BE2C (cell line): ENCODE measurements around the gene LCN9.
A peak's percentile ranks its signal among the peaks of the same experiment; 100 is the strongest.

Experiments used
- DNase-seq: peaks from one replicate; pipeline ENCODE4 v3.0.0-alpha.2; 2020
- H3K27me3 ChIP-seq: fragments of 250-450 bp; sonication (Bioruptor Pico); 2 replicates; pipeline ENCODE4 v1.5.1; 2020; ENCODE audit warnings: mild to moderate bottlenecking
- H3K36me3 ChIP-seq: fragments of 250-450 bp; sonication (Bioruptor Pico); 2 replicates; pipeline ENCODE4 v1.5.1; 2020; ENCODE audit warnings: mild to moderate bottlenecking
- H3K4me1 ChIP-seq: fragments of 250-450 bp; sonication (Bioruptor Pico); 2 replicates; pipeline ENCODE4 v1.5.1; 2020
- H3K4me3 ChIP-seq: 2 replicates; pipeline ENCODE4 v1.5.1; 2011; ENCODE audit warnings: low read depth, low read length
- H3K9me3 ChIP-seq: fragments of 250-450 bp; sonication (Bioruptor Pico); 2 replicates; pipeline ENCODE4 v1.5.1; 2020
- TF ChIP-seq, protein P1 (sequence below): IDR thresholded peaks from 2 replicates; pipeline ENCODE4 v1.5.1; 2012; ENCODE audit warnings: mild to moderate bottlenecking, low read depth, low read length

LCN9 gene

GRCh38 chr9:135697226-135697625, 34.1 kb downstream of the LCN9 start:
- Histone ChIP-seq H3K27me3 (no peaks in the 10 kb centered on the region), H3K36me3 (no peaks in the 10 kb centered on the region), H3K4me1 (no peaks in the 10 kb centered on the region), H3K4me3 (no peak overlapping the region), H3K9me3 (no peaks in the 10 kb centered on the region)
- TF ChIP-seq, protein P1, sequence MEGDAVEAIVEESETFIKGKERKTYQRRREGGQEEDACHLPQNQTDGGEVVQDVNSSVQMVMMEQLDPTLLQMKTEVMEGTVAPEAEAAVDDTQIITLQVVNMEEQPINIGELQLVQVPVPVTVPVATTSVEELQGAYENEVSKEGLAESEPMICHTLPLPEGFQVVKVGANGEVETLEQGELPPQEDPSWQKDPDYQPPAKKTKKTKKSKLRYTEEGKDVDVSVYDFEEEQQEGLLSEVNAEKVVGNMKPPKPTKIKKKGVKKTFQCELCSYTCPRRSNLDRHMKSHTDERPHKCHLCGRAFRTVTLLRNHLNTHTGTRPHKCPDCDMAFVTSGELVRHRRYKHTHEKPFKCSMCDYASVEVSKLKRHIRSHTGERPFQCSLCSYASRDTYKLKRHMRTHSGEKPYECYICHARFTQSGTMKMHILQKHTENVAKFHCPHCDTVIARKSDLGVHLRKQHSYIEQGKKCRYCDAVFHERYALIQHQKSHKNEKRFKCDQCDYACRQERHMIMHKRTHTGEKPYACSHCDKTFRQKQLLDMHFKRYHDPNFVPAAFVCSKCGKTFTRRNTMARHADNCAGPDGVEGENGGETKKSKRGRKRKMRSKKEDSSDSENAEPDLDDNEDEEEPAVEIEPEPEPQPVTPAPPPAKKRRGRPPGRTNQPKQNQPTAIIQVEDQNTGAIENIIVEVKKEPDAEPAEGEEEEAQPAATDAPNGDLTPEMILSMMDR = no peak
- DNase-seq = no peak

DNA sequence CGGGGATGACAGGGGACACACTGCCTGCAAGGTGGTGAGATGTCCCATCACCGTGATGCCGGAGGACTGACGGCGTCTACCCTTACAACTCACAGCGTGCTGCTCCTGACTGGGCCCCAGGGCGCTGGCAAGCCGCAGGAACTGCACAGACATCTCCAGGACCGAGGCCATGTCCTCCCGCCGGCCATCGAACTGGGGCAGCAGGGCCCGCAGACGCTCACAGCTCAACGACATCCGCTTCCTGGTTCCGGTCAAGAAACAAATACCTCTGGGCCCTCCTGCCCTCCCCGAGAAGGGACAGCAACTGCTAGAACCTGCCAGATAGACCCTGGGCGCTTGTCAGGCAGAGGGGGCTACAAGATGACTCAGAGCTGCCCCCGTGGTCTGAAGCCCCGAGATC, 35.1 kb downstream of the LCN9 start:
- TF ChIP-seq, protein P1 = no peak
- no peak for DNase-seq
- no peaks in the 10 kb centered on the region for H3K9me3 ChIP-seq
- H3K4me3 ChIP-seq = no peak overlapping the region
- no peaks in the 10 kb centered on the region for H3K36me3 ChIP-seq
- H3K27me3 ChIP-seq = no peaks in the 10 kb centered on the region
- H3K4me1 ChIP-seq = no peaks in the 10 kb centered on the region

DNA sequence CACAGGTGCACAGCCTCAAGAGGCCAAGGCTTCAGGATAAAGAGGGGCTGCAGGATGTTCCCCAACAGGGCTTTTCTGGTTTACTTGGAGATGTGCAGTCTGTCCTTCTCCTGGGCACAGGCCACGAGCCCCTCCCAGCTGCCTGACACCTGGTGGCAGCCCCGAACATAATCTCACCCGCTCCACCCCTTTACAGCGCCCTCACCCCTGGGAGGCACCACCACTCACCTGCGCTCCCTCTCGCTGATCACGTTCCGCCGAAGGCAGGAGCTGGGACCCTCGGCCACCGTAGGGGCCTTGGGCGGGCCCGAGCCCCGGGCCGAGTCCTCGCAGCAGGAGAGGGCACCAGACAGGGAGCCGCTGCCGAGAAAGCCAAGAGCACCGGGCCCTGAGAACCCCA, 35.7 kb downstream of the LCN9 start:
- Histone ChIP-seq H3K4me1 (peaks cover 2% of the 10 kb centered on the region), H3K27me3 (no peaks in the 10 kb centered on the region), H3K9me3 (no peaks in the 10 kb centered on the region), H3K36me3 (no peaks in the 10 kb centered on the region), H3K4me3 (no peak overlapping the region)
- no peak for DNase-seq
- TF ChIP-seq, protein P1 = 0 out of 2 replicates have a peak, but pooled peaks have one; percentile 9

- H3K4me1 ChIP-seq = peaks cover 9% of the 10 kb centered on the region
- no peaks in the 10 kb centered on the region for H3K27me3 ChIP-seq
- no peaks in the 10 kb centered on the region for H3K9me3 ChIP-seq
- H3K4me3 ChIP-seq = no peak within 1 kb of the TSS
- DNase-seq = no peak
- TF ChIP-seq, protein P1 = no peak
- H3K36me3 ChIP-seq = no peaks in the 10 kb centered on the region
Measured at GRCh38 chr9:135699440-135699839, 36.3 kb downstream of the LCN9 start, which contains the start of gene SOHLH1. Gene SOHLH1, minus strand, starts transcription at chr9:135699481. Its CDS starts 14 bp downstream, at chr9:135699467.

DNA sequence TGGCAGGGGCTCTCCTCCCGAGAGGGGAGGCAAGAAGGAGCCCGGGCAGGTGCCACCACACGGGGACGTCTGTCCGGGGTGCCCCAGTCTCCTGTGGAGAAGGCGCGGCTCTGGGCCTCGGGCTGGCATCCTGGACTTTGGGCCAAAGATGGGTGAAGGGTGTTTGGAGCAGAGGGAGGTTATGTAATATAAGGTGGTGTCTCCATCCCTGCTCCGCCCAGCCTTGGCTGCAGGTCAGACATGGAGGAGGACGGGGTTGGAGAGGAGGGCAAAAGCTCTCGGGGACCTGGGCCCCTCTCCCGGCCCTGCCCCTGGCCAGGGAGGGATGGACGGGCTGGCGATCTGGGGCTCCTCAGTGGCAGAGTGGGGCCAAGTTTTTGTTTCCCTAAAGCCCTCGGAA, 37.4 kb downstream of the LCN9 start:
- Histone ChIP-seq H3K4me3 (no peak overlapping the region), H3K9me3 (no peaks in the 10 kb centered on the region), H3K36me3 (no peaks in the 10 kb centered on the region), H3K27me3 (no peaks in the 10 kb centered on the region), H3K4me1 (peaks cover 13% of the 10 kb centered on the region)
- no peak for DNase-seq
- TF ChIP-seq, protein P1 = no peak

DNA sequence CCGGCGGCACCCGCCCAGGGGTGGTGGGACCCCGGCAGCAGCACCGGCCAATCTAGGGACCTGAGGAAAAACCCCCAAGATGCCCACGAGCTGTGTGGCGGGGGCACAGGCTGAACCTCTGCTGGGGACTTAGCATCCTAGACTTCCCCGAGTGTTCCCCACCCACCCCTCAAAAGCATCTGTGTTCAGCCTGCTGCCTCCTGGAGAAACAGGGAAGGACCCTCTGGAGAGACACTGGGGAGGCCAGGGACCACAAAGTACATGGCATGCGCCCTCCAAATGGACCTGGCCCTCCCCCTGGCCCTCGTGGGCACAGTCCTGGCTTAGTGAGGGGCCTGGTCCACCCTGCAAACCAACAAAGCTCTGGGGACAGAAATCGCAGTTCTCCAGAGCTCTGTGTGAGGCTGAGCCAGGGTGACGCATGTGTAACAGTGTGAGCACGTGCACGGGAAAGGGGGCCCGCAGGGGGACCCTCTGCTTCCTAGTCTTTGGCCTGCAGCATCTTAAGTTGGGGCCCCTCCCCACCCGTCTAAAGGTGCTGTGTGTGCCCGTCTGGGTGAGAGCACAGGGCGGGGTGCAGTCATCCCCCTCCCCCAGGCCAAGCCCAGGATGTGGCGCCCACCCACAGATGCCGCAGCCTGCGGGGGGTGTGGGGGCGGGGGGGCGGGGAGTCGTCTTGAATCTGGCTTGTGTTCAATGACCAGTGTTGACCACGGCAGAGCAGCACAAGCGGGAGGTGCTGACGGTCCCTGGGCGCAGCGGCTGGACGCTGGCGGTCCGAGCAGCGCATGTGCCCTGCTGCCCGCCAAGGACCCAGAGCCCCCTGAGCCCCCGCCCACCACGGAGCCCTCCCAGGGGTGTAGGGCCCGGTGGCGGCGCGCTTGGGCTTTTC, 38.2 kb downstream of the LCN9 start:
- peaks cover 16% of the 10 kb centered on the region for H3K4me1 ChIP-seq
- no peaks in the 10 kb centered on the region for H3K36me3 ChIP-seq
- peak overlapping the region; percentile 53 for H3K4me3 ChIP-seq
- DNase-seq = no peak
- TF ChIP-seq, protein P1 = no peak
- H3K9me3 ChIP-seq = no peaks in the 10 kb centered on the region
- no peaks in the 10 kb centered on the region for H3K27me3 ChIP-seq
